Ovary (tissue), 9 donors: Measurements from ENCODE around the gene ATP6V1C2. TPM values are rescaled to one million over a fixed set of nuclear protein-coding genes. Genes with fewer than 3 reads are reported as not detected.

Experiments used
- DNase-seq, 5 donors: peaks; one replicate each; pipeline ENCODE4 v3.0.0-alpha.2; 2019 to 2020
- H3K27ac ChIP-seq, 2 donors: fragments of 200-600 bp; one replicate each; pipeline versions ENCODE4 v1.5.1 to v1.8.0; 2019 to 2022
- H3K27me3 ChIP-seq: fragments of 200-600 bp; one replicate; pipeline ENCODE4 v1.8.0; 2022
- H3K36me3 ChIP-seq: fragments of 200-600 bp; sonication (generic); one replicate; pipeline ENCODE4 v1.5.1; 2019
- H3K4me1 ChIP-seq: one replicate; pipeline ENCODE4 v1.8.1; 2013; ENCODE audit warnings: mild to moderate bottlenecking, moderate library complexity; ENCODE audit not compliant: insufficient read depth
- H3K4me3 ChIP-seq: fragments of 200-600 bp; sonication (generic); one replicate; pipeline ENCODE4 v1.5.1; 2017
- H3K9me3 ChIP-seq, 2 donors: fragments of 200-600 bp in 1 of 2; sonication (generic) in 1 of 2; one replicate each; pipeline versions ENCODE4 v1.5.1 to v1.8.1; 2013 to 2019; ENCODE audit warnings: mild to moderate bottlenecking in 1 of 2, moderate library complexity in 1 of 2
- CTCF ChIP-seq, 3 donors: fragments of 450-650 bp in 2 of 3; fragments of 200-600 bp in 1 of 3; IDR thresholded peaks; one replicate each; pipeline versions ENCODE4 v1.5.1 to v1.8.0; 2016 to 2022; ENCODE audit warnings: antibody characterized with exemption in 3 of 3, mild to moderate bottlenecking in 1 of 3
- EP300 ChIP-seq: sonication (generic); formaldehyde crosslinking; IDR thresholded peaks from one replicate; pipeline ENCODE4 v1.6.1; 2017; ENCODE audit warnings: antibody characterized with exemption
- POLR2A ChIP-seq: fragments of 450-650 bp; IDR thresholded peaks from one replicate; pipeline ENCODE4 v1.6.1; 2017; ENCODE audit warnings: antibody characterized with exemption, mild to moderate bottlenecking, moderate library complexity
- WGBS, 3 donors: extraction: QIAGEN DNeasy Blood & Tissue Kit in 1 of 3; methylation state at CpG; one replicate each; pipeline versions ENCODE4 v1.1.5 to v1.1.7; 2013 to 2017; 5-methylcytosine and 5-hydroxymethylcytosine counted together
- intact Hi-C, 4 donors: fragments of 100-400 bp; cut with DNase I; formaldehyde crosslinking; loops; one replicate each; pipeline versions ENCODE4 v1.11.0 to v1.15.1; 2022 to 2023
- polyA plus RNA-seq, 2 donors: library from polyadenylated mRNA; stranded (reverse); fragments of 200-250 nt in 1 of 2; fragments of 350-450 nt in 1 of 2; fragmentation: Illumina TruSeq in 1 of 2; extraction: RNeasy Lipid Tissue Mini Kit (QIAGEN cat#74804) in 1 of 2; gene quantifications; one replicate each; pipeline ENCODE4 v1.2.3, GENCODE V29; 2013 to 2014
- total RNA-seq, 7 donors: library from RNA; depleted of rRNA in 2 of 7; stranded (reverse); fragments of >200 nt in 2 of 7; fragmentation: NEBNext Ultra II Directional in 3 of 7; extraction: Animal tissue kit (Norgen Biotek cat#: 25700) in 3 of 7; gene quantifications; one replicate each; pipeline versions ENCODE4 v1.1.0 to v1.2.4, GENCODE V29; 2016 to 2023
- donor health status: DM: no; HTN: no; CAD: no; lungs with moderate emphysema.
- donor health status: DM: no; HTN: no; CAD: no.
- donor health status: Bipolar disorder and iron deficiency.
- donor health status: DM: yes; HTN: yes; CAD: no.
- donor health status: DM: no; HTN: no; CAD: no.
- donor health status: DM: yes; HTN: yes; CAD: no.

ATP6V1C2 gene
- total and polyA plus RNA-seq, 9 donors: 0.17 to 10.8 (median 0.60) TPM; not detected in 2

- no peaks in the 10 kb centered on the region for H3K4me1 ChIP-seq
- no peak for TF ChIP-seq EP300
- TF ChIP-seq POLR2A: no peak
- TF ChIP-seq CTCF (IDR thresholded peaks at IDR 0.05): no peak
- no peak overlapping the region for H3K27ac ChIP-seq
- 87 to 91% (median 89%) methylated on average over 11 of the region's 11 CpGs for WGBS, 3 donors
- no peak overlapping the region for H3K4me3 ChIP-seq
- no peaks in the 10 kb centered on the region for H3K36me3 ChIP-seq
- no peaks in the 10 kb centered on the region for H3K9me3 ChIP-seq
- H3K27me3 ChIP-seq: no peaks in the 10 kb centered on the region
- no peak for DNase-seq
- intact Hi-C loops: no loop called here
These were observed 37.8 kb downstream of the ATP6V1C2 start for GRCh38 chr2:10759151-10759714.

DNA sequence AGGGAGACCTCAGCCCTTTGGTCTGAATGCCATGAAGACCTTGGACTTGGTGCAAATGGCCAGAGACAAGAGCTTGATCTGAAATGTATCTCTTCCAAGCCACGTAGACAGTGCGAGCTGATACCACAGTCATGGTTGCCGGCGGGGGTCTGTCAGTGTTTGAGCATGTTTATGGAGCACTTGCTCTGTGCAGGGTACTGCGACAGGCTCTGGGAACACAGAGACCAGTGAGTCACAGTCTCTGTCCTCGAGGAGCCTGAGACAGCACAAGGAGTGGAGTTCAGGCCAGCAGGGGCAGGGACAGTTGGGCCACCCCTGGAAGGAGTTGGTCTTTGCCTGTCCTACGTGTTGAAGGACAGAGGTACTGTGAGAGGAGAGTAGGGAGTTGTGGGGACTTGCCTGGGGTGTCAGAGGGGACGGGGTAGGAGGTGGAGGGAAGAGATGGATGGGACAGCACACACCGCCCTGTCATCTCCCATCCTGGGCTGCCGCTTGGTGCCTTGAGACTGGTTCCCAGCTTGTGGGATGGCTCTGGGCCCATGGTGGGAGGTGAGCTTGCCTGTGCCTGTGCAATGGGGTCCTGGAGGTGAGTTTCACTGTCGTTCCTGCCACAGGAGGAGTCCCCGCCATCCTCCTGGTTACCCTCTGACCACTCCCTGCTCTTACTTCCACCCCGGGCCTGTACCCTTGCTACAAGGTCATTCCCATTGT, 39.5 kb downstream of the ATP6V1C2 start:
- H3K27me3 ChIP-seq: no peaks in the 10 kb centered on the region
- WGBS, 3 donors: 85 to 90% (median 87%) methylated on average over 13 of the region's 13 CpGs
- no peaks in the 10 kb centered on the region for H3K36me3 ChIP-seq
- DNase-seq: peak in 1 of 5 donors; percentile 15
- H3K27ac ChIP-seq: no peak overlapping the region
- no peaks in the 10 kb centered on the region for H3K4me1 ChIP-seq
- TF ChIP-seq POLR2A: no peak
- TF ChIP-seq EP300: no peak
- TF ChIP-seq CTCF (IDR thresholded peaks at IDR 0.05): no peak
- no peaks in the 10 kb centered on the region for H3K9me3 ChIP-seq
- H3K4me3 ChIP-seq: no peak overlapping the region
- intact Hi-C loops: no loop called here

DNA sequence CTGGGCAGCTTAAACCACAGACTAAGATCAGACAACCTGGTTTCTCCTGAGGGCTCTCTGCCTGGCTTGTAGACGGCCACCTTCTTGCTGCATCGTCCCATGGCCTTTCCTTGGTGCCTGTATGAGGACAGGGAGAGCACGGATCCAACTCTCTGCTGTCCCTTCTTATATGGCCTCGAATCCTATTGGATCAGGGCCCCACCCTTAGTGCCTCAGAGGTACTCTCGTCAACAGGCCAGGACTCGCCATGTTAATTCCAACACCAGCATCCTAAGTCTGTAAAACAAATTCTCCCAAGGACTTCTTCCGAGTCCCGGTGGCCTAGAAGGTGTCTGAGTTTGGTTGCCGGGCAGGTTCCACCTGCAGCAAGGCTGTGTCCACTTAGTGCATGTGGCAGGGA, 40.2 kb downstream of the ATP6V1C2 start:
- DNase-seq: no peak
- Histone ChIP-seq H3K27me3 (no peaks in the 10 kb centered on the region), H3K9me3 (no peaks in the 10 kb centered on the region), H3K27ac (no peak overlapping the region), H3K4me1 (no peaks in the 10 kb centered on the region), H3K36me3 (no peaks in the 10 kb centered on the region), H3K4me3 (no peak overlapping the region)
- WGBS, 3 donors: 85 to 94% (median 91%) methylated on average over 9 of the region's 9 CpGs
- intact Hi-C loops: no loop called here
- no peak for TF ChIP-seq EP300
- TF ChIP-seq POLR2A: no peak
- TF ChIP-seq CTCF (IDR thresholded peaks at IDR 0.05): no peak

- no peak overlapping the region for H3K27ac ChIP-seq
- H3K27me3 ChIP-seq: no peaks in the 10 kb centered on the region
- DNase-seq: no peak
- H3K9me3 ChIP-seq: no peaks in the 10 kb centered on the region
- no peaks in the 10 kb centered on the region for H3K4me1 ChIP-seq
- no peaks in the 10 kb centered on the region for H3K36me3 ChIP-seq
- no peak overlapping the region for H3K4me3 ChIP-seq
- intact Hi-C loops: no loop called here
- TF ChIP-seq POLR2A (no peak), EP300 (no peak), CTCF (IDR thresholded peaks at IDR 0.05) (no peak)
- 32 to 38% (median 38%) methylated on average over 25 of the region's 25 CpGs for WGBS, 3 donors
These were observed 41.4 kb downstream of the ATP6V1C2 start for GRCh38 chr2:10762651-10763460.
